Activated T-helper 1 cell treated with anti-CD3 and anti-CD28 coated beads, Interleukin-12 subunit alpha, Interleukin-12 subunit beta, Interleukin-2, Interleukin-4 antibody, amounts not matched to agents 30 ng/mL and 10 ng/mL and 1 ng/mL, durations not matched to agents 14 hours and 24 hours and 36 hours (primary cell): ENCODE data around the gene ADTRP. TPM values are rescaled to one million over a fixed set of nuclear protein-coding genes. Genes with fewer than 3 reads are reported as not detected.
"Not testable (repeated sequence)": the region's sequence is repeated elsewhere in the genome, so short reads cannot be mapped to it uniquely, and the experiment has no call there.

Experiments used
- DNase-seq: peaks from one replicate; pipeline ENCODE4 v3.0.0; 2021; ENCODE audit warnings: low spot score
- H3K27ac Mint-ChIP-seq: one replicate; pipeline ENCODE4 v1.8.0; 2021; ENCODE audit warnings: mild to moderate bottlenecking, mixed read lengths
- H3K27me3 Mint-ChIP-seq: one replicate; pipeline ENCODE4 v1.8.0; 2022; ENCODE audit warnings: mild to moderate bottlenecking, moderate library complexity, mixed read lengths; ENCODE audit not compliant: insufficient read depth
- H3K36me3 Mint-ChIP-seq: one replicate; pipeline ENCODE4 v1.8.0; 2021; ENCODE audit warnings: low read depth, mixed read lengths
- H3K4me1 Mint-ChIP-seq: one replicate; pipeline ENCODE4 v1.8.0; 2021; ENCODE audit warnings: low read depth, mixed read lengths
- H3K4me3 Mint-ChIP-seq: one replicate; pipeline ENCODE4 v1.8.0; 2021; ENCODE audit warnings: mild to moderate bottlenecking, moderate library complexity, mixed read lengths
- H3K9me3 Mint-ChIP-seq: one replicate; pipeline ENCODE4 v1.8.0; 2021; ENCODE audit warnings: mixed read lengths
- intact Hi-C: fragments of 100-400 bp; cut with micrococcal nuclease; formaldehyde crosslinking; loops from one replicate; pipeline ENCODE4 v1.15.1; 2024
- total RNA-seq: library from RNA; stranded (reverse); gene quantifications from 2 replicates; pipeline ENCODE4 v1.2.3, GENCODE V29; 2022

The ADTRP gene
- total RNA-seq, 1 donor from 2014 or later: 10.6 TPM

DNA sequence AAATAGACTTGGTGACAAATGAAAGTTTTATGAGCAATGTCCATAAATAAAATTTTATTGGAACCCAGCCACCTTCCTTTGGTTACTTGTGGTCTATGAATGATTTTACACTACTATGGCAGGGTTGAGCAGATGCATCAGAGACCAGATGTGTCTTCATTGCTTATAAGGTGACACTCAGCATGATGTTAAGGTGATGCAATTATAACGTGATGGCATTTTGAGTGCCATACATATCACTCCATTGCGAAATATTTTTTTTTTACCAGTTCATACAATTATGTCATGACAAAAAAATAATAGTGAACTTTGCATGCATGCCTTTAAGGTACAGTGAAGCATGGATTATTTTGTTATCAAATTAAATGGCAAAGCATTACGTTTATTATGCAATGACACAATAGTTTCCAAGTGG, 96.0 kb downstream of the ADTRP start:
- H3K9me3 Mint-ChIP-seq: peaks cover 16% of the 10 kb centered on the region
- H3K27ac Mint-ChIP-seq: no peak overlapping the region
- no peaks in the 10 kb centered on the region for H3K4me1 Mint-ChIP-seq
- H3K4me3 Mint-ChIP-seq: no peak overlapping the region
- H3K36me3 Mint-ChIP-seq: no peaks in the 10 kb centered on the region
- intact Hi-C loops: no loop called here
- DNase-seq: no peak
- no peaks in the 10 kb centered on the region for H3K27me3 Mint-ChIP-seq

DNA sequence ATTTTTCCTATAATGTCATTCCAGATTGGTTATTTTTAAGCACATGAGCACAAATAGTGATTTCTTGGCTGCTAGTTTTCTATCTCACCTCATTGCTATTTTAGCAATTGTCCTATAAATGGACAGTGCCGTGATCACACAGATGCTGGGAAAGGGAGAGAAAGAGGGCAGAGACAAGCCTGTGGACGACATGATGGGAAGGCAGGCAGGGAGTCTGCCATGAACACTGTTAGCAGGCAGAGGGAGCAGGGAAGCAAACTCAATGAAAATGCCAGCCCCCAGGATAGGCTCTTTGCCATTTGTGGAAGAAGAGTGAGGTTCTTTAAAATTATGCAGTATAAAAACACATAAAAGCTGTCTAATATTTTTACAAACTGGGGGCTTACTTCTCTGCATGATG, 96.8 kb downstream of the ADTRP start:
- Mint-ChIP-seq H3K36me3 (no peaks in the 10 kb centered on the region), H3K9me3 (peaks cover 16% of the 10 kb centered on the region), H3K27me3 (no peaks in the 10 kb centered on the region), H3K4me1 (no peaks in the 10 kb centered on the region), H3K27ac (no peak overlapping the region), H3K4me3 (no peak overlapping the region)
- no peak for DNase-seq
- intact Hi-C loops: no loop called here

DNA sequence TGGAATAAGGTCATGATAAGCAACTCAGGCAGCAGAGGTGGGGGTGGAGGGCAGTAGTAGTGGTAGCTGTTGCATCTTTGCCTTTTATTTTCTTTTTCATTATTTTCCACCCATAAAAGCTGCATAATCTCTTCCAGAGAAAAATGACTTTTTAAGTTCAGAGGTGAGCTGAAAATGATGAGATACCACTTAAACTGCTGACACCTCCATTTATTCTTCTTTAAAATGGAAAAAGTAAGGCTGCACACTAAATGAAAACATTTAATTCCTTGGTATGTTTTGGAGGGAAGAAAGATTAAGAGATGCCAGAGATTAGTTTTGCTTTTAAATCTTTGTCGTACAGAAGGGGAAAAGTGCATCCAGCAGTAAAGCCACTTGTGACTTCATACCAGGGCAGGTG, 97.2 kb downstream of the ADTRP start:
- Mint-ChIP-seq H3K4me1 (no peaks in the 10 kb centered on the region), H3K27me3 (no peaks in the 10 kb centered on the region), H3K4me3 (no peak overlapping the region), H3K27ac (no peak overlapping the region), H3K9me3 (peaks cover 16% of the 10 kb centered on the region), H3K36me3 (no peaks in the 10 kb centered on the region)
- intact Hi-C loops: no loop called here
- no peak for DNase-seq

DNA sequence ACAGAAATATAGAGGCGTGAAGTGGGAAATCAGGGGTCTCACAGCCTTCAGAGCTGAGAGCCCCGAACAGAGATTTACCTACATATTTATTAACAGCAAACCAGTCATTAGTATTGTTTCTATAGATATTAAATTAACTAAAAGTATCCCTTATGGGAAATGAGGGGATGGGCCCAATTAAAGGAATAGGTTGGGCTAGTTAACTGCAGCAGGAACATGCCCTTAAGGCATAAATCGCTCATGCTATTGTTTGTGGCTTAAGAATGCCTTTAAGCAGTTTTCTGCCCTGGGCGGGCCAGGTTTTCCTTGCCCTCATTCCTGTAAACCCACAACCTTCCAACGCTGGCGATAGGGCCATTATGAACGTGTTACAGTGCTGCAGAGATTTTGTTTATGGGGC, 98.1 kb downstream of the ADTRP start:
- H3K27me3 Mint-ChIP-seq, H3K4me1 Mint-ChIP-seq, H3K4me3 Mint-ChIP-seq, DNase-seq, H3K36me3 Mint-ChIP-seq, H3K27ac Mint-ChIP-seq, intact Hi-C loops: not testable (repeated sequence)
- H3K9me3 Mint-ChIP-seq: peaks cover 16% of the 10 kb centered on the region

DNA sequence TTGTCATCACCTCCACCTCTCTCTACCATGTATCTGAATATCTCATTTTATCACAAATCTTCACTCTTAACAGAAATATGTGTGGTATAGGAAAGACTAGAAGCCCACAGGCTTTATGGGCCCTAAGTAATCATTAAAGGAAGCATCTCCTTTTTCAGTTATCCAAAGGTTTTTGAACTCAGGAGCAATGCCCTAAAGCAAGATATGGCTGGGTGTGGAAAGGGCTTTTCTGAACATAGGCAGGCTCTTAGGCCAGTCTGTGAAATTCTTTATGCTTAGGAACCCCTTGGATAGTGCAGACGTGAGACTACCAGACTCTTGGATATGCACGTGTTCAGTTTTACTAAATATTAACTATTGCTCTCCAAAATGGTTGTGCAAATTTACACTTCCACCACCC, 99.5 kb downstream of the ADTRP start:
- intact Hi-C loops: no loop called here
- Mint-ChIP-seq H3K27me3 (no peaks in the 10 kb centered on the region), H3K27ac (no peak overlapping the region), H3K36me3 (no peaks in the 10 kb centered on the region), H3K9me3 (peaks cover 16% of the 10 kb centered on the region), H3K4me1 (no peaks in the 10 kb centered on the region), H3K4me3 (no peak overlapping the region)
- DNase-seq: no peak

DNA sequence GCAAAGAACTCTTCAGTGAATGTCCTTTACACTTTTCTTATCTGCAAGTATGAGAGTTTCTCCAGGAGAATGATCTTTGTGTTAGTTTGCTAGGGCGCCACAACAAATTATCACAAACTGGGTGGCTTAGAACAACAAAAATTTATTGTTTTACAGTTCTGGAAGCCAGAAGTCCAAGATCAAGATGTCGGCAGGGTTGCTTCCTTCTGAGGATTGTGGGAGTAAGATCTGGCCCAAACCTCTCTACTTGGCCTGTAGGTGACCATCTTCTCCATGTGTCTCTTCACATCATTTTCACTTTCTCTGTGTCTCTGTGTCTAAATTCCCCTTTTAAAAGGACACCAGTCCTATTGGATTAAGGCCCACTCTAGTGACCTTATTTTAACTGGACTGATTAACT, 103.0 kb downstream of the ADTRP start:
- H3K27ac Mint-ChIP-seq: no peak overlapping the region
- H3K27me3 Mint-ChIP-seq: peaks cover 3% of the 10 kb centered on the region
- H3K4me3 Mint-ChIP-seq: no peak overlapping the region
- H3K36me3 Mint-ChIP-seq: no peaks in the 10 kb centered on the region
- H3K9me3 Mint-ChIP-seq: peaks cover 10% of the 10 kb centered on the region
- H3K4me1 Mint-ChIP-seq: no peaks in the 10 kb centered on the region
- DNase-seq: no peak
- intact Hi-C loops: no loop called here

DNA sequence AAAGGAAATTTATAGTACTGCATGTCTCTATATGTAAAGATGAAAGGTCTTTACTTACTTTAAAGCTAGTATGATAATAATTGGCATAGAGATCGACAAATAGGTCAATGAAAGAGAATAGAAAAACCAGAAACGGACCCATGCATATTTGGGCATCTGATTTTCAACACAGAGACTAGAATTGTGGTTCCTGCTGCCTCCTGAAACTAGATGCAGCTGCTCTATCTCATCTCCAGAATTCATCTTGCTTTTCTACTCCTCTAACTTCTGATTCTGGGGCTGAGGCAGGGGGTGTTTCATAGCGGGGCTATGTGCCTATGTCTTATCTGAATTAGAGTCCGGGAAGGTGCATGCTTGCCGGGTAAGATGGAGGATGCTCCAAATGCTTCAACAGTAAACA, 105.9 kb downstream of the ADTRP start:
- no peak for DNase-seq
- Mint-ChIP-seq H3K9me3 (no peaks in the 10 kb centered on the region), H3K4me1 (no peaks in the 10 kb centered on the region), H3K27ac (no peak overlapping the region), H3K4me3 (no peak overlapping the region), H3K36me3 (no peaks in the 10 kb centered on the region), H3K27me3 (peaks cover 8% of the 10 kb centered on the region)
- intact Hi-C loops: no loop called here

DNA sequence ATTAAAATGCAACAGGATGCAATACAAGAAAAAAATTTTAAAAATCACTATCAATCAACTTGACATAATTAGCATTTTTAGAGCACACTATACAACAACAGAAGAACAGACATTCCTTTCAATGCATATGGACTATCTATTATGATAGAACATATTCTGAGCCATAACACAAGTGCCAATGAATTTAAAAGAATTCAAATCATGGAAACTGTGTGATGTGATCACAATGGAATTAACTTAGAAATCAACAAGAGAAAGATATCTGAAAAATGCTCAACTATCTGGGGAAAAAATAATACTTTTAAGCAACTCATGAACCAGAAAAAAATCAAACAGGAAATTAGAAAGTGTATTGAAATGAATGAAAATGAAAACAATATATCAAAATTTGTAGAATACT, 106.3 kb downstream of the ADTRP start:
- Mint-ChIP-seq H3K4me1 (no peaks in the 10 kb centered on the region), H3K9me3 (no peaks in the 10 kb centered on the region), H3K4me3 (no peak overlapping the region), H3K27me3 (peaks cover 8% of the 10 kb centered on the region), H3K36me3 (no peaks in the 10 kb centered on the region), H3K27ac (no peak overlapping the region)
- intact Hi-C loops: no loop called here
- DNase-seq: no peak

DNA sequence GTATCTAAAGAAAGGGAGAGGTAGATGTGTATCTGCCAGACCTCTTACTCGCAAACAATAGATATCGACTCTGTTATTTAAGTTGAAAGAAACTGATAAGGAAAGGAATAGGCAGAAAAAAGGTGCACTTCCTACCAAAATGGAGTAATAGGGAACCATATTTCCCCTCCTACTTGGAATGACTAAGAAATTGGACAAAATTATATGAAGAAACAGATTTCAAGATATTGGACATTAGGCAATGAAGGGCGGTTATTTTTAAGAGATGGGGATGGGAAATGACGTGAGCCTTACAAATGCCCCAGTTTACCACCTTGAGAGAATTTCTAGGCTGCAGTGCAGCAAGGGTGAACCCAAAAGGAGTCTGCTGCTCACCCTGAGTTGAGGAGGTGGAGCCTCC, 108.9 kb downstream of the ADTRP start:
- Mint-ChIP-seq H3K4me3 (no peak overlapping the region), H3K27ac (no peak overlapping the region), H3K4me1 (peaks cover 12% of the 10 kb centered on the region), H3K9me3 (no peaks in the 10 kb centered on the region), H3K27me3 (peaks cover 8% of the 10 kb centered on the region), H3K36me3 (no peaks in the 10 kb centered on the region)
- intact Hi-C loops: no loop called here
- DNase-seq: no peak

DNA sequence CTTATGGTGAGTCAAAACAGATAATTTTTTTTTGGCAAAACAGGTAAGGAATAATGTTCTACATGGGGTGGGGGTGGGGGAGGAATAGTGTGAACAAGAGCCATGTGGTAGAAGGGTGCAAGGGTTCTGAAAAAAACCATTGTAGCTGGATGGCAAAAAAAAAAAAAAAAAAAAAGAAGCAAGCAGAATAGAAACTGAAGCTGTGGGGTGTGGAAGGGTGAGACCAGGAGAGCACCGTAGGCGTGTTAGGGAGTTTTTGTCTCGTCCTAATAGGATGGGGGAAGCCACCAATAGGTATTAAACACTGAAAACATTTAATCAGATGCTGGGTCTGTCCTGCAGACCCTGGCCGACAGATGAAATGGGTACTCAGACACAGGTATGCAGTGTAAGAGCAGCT, 110.1 kb downstream of the ADTRP start:
- no peak overlapping the region for H3K27ac Mint-ChIP-seq
- H3K4me1 Mint-ChIP-seq: peaks cover 12% of the 10 kb centered on the region
- H3K4me3 Mint-ChIP-seq: no peak overlapping the region
- H3K36me3 Mint-ChIP-seq: peaks cover 2% of the 10 kb centered on the region
- no peak for DNase-seq
- peaks cover 4% of the 10 kb centered on the region for H3K9me3 Mint-ChIP-seq
- intact Hi-C loops: no loop called here
- peaks cover 10% of the 10 kb centered on the region for H3K27me3 Mint-ChIP-seq

DNA sequence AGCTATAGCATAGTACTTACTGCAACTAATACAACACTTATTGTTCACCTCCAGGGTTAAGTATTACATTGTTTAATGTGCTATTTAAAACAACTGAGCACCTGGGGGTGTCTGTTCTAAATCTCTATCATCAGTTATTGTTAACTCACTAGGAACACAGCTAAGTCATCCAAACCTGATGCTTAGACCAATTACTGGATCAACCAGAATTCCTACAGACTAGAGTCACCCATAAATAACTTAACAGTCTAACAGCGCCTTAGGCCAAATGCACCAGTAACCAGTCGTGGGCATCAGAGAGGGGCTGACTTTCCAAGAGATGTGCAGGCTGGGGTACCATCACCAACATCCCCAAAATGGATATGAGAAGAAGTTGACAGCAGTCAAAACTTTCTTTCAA, 110.7 kb downstream of the ADTRP start:
- Mint-ChIP-seq H3K36me3 (peaks cover 2% of the 10 kb centered on the region), H3K27ac (no peak overlapping the region), H3K4me3 (no peak overlapping the region), H3K4me1 (peaks cover 12% of the 10 kb centered on the region), H3K27me3 (peaks cover 10% of the 10 kb centered on the region), H3K9me3 (peaks cover 8% of the 10 kb centered on the region)
- intact Hi-C loops: no loop called here
- no peak for DNase-seq

DNA sequence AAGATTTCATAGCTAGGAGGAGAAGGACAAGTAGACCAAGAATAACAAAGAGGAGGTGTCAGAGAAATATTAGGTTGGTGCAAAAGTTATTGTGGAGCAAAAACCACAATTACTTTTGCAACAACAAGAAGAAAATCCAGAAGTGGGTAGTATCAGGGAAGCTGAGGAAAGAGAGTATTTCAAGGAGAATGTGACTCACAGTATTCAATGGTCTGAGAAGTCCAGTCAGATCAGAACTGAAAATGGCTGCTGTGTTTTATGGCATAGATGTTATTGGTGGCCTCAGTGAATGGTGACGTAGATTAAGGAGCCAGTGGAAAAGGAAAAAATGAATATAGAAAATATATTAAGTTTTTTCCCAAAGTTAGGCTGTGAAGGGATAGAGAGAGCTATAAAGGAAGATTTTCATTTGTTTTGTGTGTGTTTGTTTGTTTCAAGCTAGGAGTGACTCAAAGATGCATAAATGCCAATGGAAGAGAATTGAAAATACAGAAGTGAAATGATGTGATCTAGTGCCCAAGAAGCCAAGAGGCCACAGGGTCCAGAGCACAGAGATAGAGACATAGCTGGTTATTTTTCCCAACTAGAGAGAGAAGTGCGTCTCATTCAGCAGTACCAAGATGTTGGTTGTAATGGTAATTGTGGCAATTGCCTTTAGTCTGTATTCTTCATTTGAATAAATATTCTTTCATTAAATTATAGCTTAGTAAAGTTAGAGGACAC, 112.8 kb downstream of the ADTRP start:
- Mint-ChIP-seq H3K36me3 (peaks cover 2% of the 10 kb centered on the region), H3K27ac (peak overlapping the region; percentile 14), H3K9me3 (peaks cover 11% of the 10 kb centered on the region), H3K4me1 (peaks cover 12% of the 10 kb centered on the region), H3K4me3 (no peak overlapping the region), H3K27me3 (peaks cover 7% of the 10 kb centered on the region)
- intact Hi-C loops: loop anchor here (1.0 kb wide), 1 partner anchor 46 kb away; no protein-coding TSS in a partner anchor
- no peak for DNase-seq
